Breast epithelium (tissue), 4 donors: ENCODE data around the gene CFAP97. TPM values are rescaled to one million over a fixed set of nuclear protein-coding genes. Genes with fewer than 3 reads are reported as not detected.

ENCODE experiments used
- DNase-seq, 2 donors: peaks; one replicate each; pipeline ENCODE4 v3.0.0-alpha.2; 2019; ENCODE audit warnings: low spot score in 2 of 2
- H3K27ac ChIP-seq, 2 donors: fragments of 200-600 bp; sonication (generic) in 1 of 2; one replicate each; pipeline ENCODE4 v1.5.1; 2016 to 2019; ENCODE audit warnings: mild to moderate bottlenecking in 1 of 2
- H3K27me3 ChIP-seq, 2 donors: fragments of 200-600 bp; sonication (generic) in 1 of 2; one replicate each; pipeline versions ENCODE4 v1.5.1 to v1.6.0; 2017 to 2019; ENCODE audit warnings: control low read depth in 1 of 2, mild to moderate bottlenecking in 1 of 2
- H3K36me3 ChIP-seq: fragments of 200-600 bp; one replicate; pipeline ENCODE4 v1.5.1; 2019
- H3K4me1 ChIP-seq, 2 donors: fragments of 200-600 bp; sonication (generic); one replicate each; pipeline ENCODE4 v1.5.1; 2016 to 2019; ENCODE audit warnings: control low read depth in 1 of 2
- H3K4me3 ChIP-seq, 3 donors: fragments of 200-600 bp; sonication (generic); 1 replicate in 2 of 3; 2 replicates in 1 of 3; pipeline ENCODE4 v1.5.1; 2016 to 2019; ENCODE audit warnings: mild to moderate bottlenecking in 3 of 3, moderate library complexity in 2 of 3
- H3K9me3 ChIP-seq, 2 donors: fragments of 200-600 bp; sonication (generic) in 1 of 2; one replicate each; pipeline ENCODE4 v1.5.1; 2016 to 2019; ENCODE audit warnings: control low read depth in 1 of 2
- CTCF ChIP-seq, 3 donors: fragments of 450-650 bp; IDR thresholded peaks; one replicate each; pipeline ENCODE4 v1.5.1; 2016 to 2017; ENCODE audit warnings: antibody characterized with exemption in 3 of 3, mild to moderate bottlenecking in 3 of 3, moderate library complexity in 3 of 3
- POLR2A ChIP-seq: fragments of 450-650 bp; IDR thresholded peaks from one replicate; pipeline ENCODE4 v1.6.1; 2016; ENCODE audit warnings: antibody characterized with exemption, mild to moderate bottlenecking, moderate library complexity
- POLR2AphosphoS5 ChIP-seq, 3 donors: sonication (generic); formaldehyde crosslinking; IDR thresholded peaks; one replicate each; pipeline ENCODE4 v1.6.1; 2017; ENCODE audit warnings: antibody characterized with exemption in 3 of 3
- intact Hi-C: fragments of 100-400 bp; cut with DNase I; formaldehyde crosslinking; loops from one replicate; pipeline ENCODE4 v1.15.1; 2023; ENCODE audit warnings: low total_unique reads
- total RNA-seq, 3 donors: library from RNA; depleted of rRNA; stranded (reverse); fragments of >200 nt; gene quantifications; one replicate each; pipeline ENCODE4 v1.1.0, GENCODE V29; 2016

CFAP97 gene
- total RNA-seq, 3 donors from 2014 or later = 36.6 to 42.4 (median 38.0) TPM

- Histone ChIP-seq H3K27me3 (peaks cover 0 to 4% of the 10 kb centered on the region in 2 donors), H3K36me3 (no peaks in the 10 kb centered on the region), H3K4me1 (peaks cover 0 to 4% of the 10 kb centered on the region in 2 donors), H3K27ac (peak overlapping the region in 1 of 2 donors; percentile 0), H3K9me3 (no peaks in the 10 kb centered on the region), H3K4me3 (peak overlapping the region; percentile 44 to 75 (median 62))
- intact Hi-C loops = no loop called here
- DNase-seq = no peak
- TF ChIP-seq POLR2AphosphoS5 (IDR thresholded peaks at IDR 0.05) = no peak
- TF ChIP-seq CTCF (IDR thresholded peaks at IDR 0.05) = peak in 1 of 3 donors; percentile 20
These were observed 75.3 kb downstream of the CFAP97 start for GRCh38 chr4:185128272-185129119.

- DNase-seq = no peak
- H3K27ac ChIP-seq = no peak overlapping the region
- H3K4me1 ChIP-seq = peaks cover 0 to 4% of the 10 kb centered on the region in 2 donors
- H3K4me3 ChIP-seq = peak overlapping the region; percentile 44 to 75 (median 62)
- TF ChIP-seq POLR2A = no peak
- no peak for TF ChIP-seq POLR2AphosphoS5 (IDR thresholded peaks at IDR 0.05)
- no peak for TF ChIP-seq CTCF (IDR thresholded peaks at IDR 0.05)
- H3K27me3 ChIP-seq = peaks cover 0 to 4% of the 10 kb centered on the region in 2 donors
- intact Hi-C loops = no loop called here
- H3K9me3 ChIP-seq = no peaks in the 10 kb centered on the region
- no peaks in the 10 kb centered on the region for H3K36me3 ChIP-seq
These were observed 76.5 kb downstream of the CFAP97 start for GRCh38 chr4:185127021-185127925.

- Histone ChIP-seq H3K9me3 (no peaks in the 10 kb centered on the region), H3K27ac (no peak overlapping the region), H3K4me3 (no peak overlapping the region), H3K27me3 (peaks cover 0 to 4% of the 10 kb centered on the region in 2 donors), H3K4me1 (peaks cover 0 to 2% of the 10 kb centered on the region in 2 donors), H3K36me3 (no peaks in the 10 kb centered on the region)
- intact Hi-C loops = no loop called here
- no peak for TF ChIP-seq POLR2AphosphoS5 (IDR thresholded peaks at IDR 0.05)
- no peak for TF ChIP-seq CTCF (IDR thresholded peaks at IDR 0.05)
- TF ChIP-seq POLR2A = no peak
- no peak for DNase-seq
These were observed 79.8 kb downstream of the CFAP97 start for GRCh38 chr4:185124006-185124405.

GRCh38 chr4:185122681-185123345 is 81.0 kb downstream of the CFAP97 start:
- no peak for DNase-seq
- Histone ChIP-seq H3K27me3 (peaks cover 0 to 4% of the 10 kb centered on the region in 2 donors), H3K4me3 (no peak overlapping the region), H3K36me3 (no peaks in the 10 kb centered on the region), H3K4me1 (no peaks in the 10 kb centered on the region), H3K9me3 (no peaks in the 10 kb centered on the region), H3K27ac (no peak overlapping the region)
- intact Hi-C loops = no loop called here
- no peak for TF ChIP-seq POLR2A
- TF ChIP-seq CTCF (IDR thresholded peaks at IDR 0.05) = no peak
- TF ChIP-seq POLR2AphosphoS5 (IDR thresholded peaks at IDR 0.05) = no peak
